HCT116 (cell line): ENCODE measurements around the gene WWP2. TPM values are rescaled to one million over a fixed set of nuclear protein-coding genes. Genes with fewer than 3 reads are reported as not detected.

Experiments
- ATAC-seq: fragments of 200-7000 bp; cut with Tn5 transposase; 2 replicates; pipeline ENCODE4 v1.9.1; 2020; ENCODE audit warnings: mild to moderate bottlenecking, moderate library complexity
- BruUV-seq: library from RNA; stranded (reverse); fragments of 400-500 nt; replicated peaks from 2 replicates; lab custom pipeline; 2021; lab: Mats Ljungman, UMichigan
- CTCF ChIA-PET: fragments of 300-600 bp; sonication (Branson Sonifier 250); formaldehyde crosslinking; loops from one replicate; lab custom pipeline; 2021; ENCODE audit warnings: antibody characterized with exemption; lab: Charles Lee
- POLR2A ChIA-PET: fragments of 300-600, 350-600 bp; sonication (Branson Sonifier 250); formaldehyde crosslinking; loops from one replicate; lab custom pipeline; 2021; ENCODE audit warnings: antibody characterized with exemption; lab: Charles Lee
- RAD21 ChIA-PET, 2 experiments: fragments of 300-600 bp; sonication (Branson Sonifier 250); formaldehyde crosslinking; loops; one replicate each; lab custom pipeline; 2023; ENCODE audit warnings: low total read pairs in 2 of 2; ENCODE audit not compliant: uncharacterized antibody in 2 of 2, unreplicated experiment in 2 of 2, low non-redundant PET in 1 of 2; lab: Charles Lee
- DNase-seq: peaks from one replicate; pipeline ENCODE4 v3.0.0-alpha.2; 2010; ENCODE audit warnings: low read depth, low spot score
- H2AFZ ChIP-seq: fragments of 200-600 bp; shearing (Covaris generic), sonication (generic); 2 replicates; pipeline ENCODE4 v1.6.1; 2017; ENCODE audit warnings: low read depth, mixed run types, mixed read lengths, antibody characterized with exemption, low read length; ENCODE audit not compliant: poor library complexity, severe bottlenecking
- H3K27ac ChIP-seq: 2 replicates; pipeline ENCODE4 v1.5.1; 2012; ENCODE audit warnings: low read depth, low read length
- H3K27me3 ChIP-seq: fragments of 200-600 bp; sonication (generic); 2 replicates; pipeline ENCODE4 v1.6.1; 2016; ENCODE audit warnings: mixed run types, low read length, mixed read lengths; ENCODE audit not compliant: insufficient read depth
- H3K36me3 ChIP-seq, 2 experiments: fragments of 200-500 bp in 1 of 2; fragments of 200-600 bp in 1 of 2; sonication (Bioruptor generic) in 1 of 2; sonication (generic) in 1 of 2; 2 replicates each; pipeline versions ENCODE4 v1.5.1 to v1.6.1; 2014 to 2016; ENCODE audit warnings: low read length in 2 of 2, inconsistent platforms in 1 of 2, mixed read lengths in 1 of 2, mixed run types in 1 of 2; ENCODE audit not compliant: insufficient read depth in 2 of 2, control insufficient read depth in 1 of 2
- H3K4me1 ChIP-seq, 2 experiments: fragments of 200-600 bp in 1 of 2; sonication (generic) in 1 of 2; 2 replicates each; pipeline versions ENCODE4 v1.5.1 to v1.6.1; 2012 to 2017; ENCODE audit warnings: low read length in 2 of 2, inconsistent platforms in 1 of 2, mild to moderate bottlenecking in 1 of 2, mixed read lengths in 1 of 2, mixed run types in 1 of 2, moderate library complexity in 1 of 2; ENCODE audit not compliant: insufficient read depth in 2 of 2, control insufficient read depth in 1 of 2
- H3K4me2 ChIP-seq: fragments of 200-600 bp; sonication (generic); 2 replicates; pipeline ENCODE4 v1.6.1; 2017; ENCODE audit warnings: mixed run types, low read length, mixed read lengths
- H3K4me3 ChIP-seq, 2 experiments: fragments of 200-600 bp in 1 of 2; sonication (generic) in 1 of 2; replicated peaks in 1 of 2; 2 replicates each; pipeline ENCODE4 v1.5.1; 2011 to 2016; ENCODE audit warnings: low read length in 2 of 2, control low read depth in 1 of 2, low read depth in 1 of 2, mild to moderate bottlenecking in 1 of 2, mixed read lengths in 1 of 2, mixed run types in 1 of 2
- H3K79me2 ChIP-seq: fragments of 200-600 bp; sonication (generic); 2 replicates; pipeline ENCODE4 v1.6.1; 2017; ENCODE audit warnings: mild to moderate bottlenecking, mixed run types, low read length, moderate library complexity, mixed read lengths; ENCODE audit not compliant: insufficient read depth
- H3K9ac ChIP-seq: fragments of 200-600 bp; sonication (generic); 2 replicates; pipeline ENCODE4 v1.6.1; 2016; ENCODE audit warnings: low read length, mixed read lengths
- H3K9me2 ChIP-seq: fragments of 200-600 bp; sonication (generic), shearing (Covaris generic); 2 replicates; pipeline ENCODE4 v1.6.1; 2017; ENCODE audit warnings: mixed run types, mild to moderate bottlenecking, moderate library complexity; ENCODE audit not compliant: insufficient read depth
- H3K9me3 ChIP-seq, 2 experiments: fragments of 200-500 bp in 1 of 2; fragments of 200-600 bp in 1 of 2; sonication (Bioruptor generic) in 1 of 2; sonication (generic) in 1 of 2; 2 replicates each; pipeline ENCODE4 v1.6.1; 2014 to 2017; ENCODE audit warnings: low read length in 2 of 2, mixed read lengths in 2 of 2, inconsistent platforms in 1 of 2, low read depth in 1 of 2, mild to moderate bottlenecking in 1 of 2, mixed run types in 1 of 2, moderate library complexity in 1 of 2; ENCODE audit not compliant: control insufficient read depth in 1 of 2, insufficient read depth in 1 of 2
- H4K20me1 ChIP-seq: fragments of 200-600 bp; sonication (generic), shearing (Covaris generic); 2 replicates; pipeline ENCODE4 v1.6.1; 2017; ENCODE audit warnings: mixed run types, mild to moderate bottlenecking, moderate library complexity; ENCODE audit not compliant: insufficient read depth
- ATF3 ChIP-seq: IDR thresholded peaks from 2 replicates; pipeline ENCODE4 v1.6.1; 2012
- CBX3 ChIP-seq: IDR thresholded peaks from 2 replicates; pipeline ENCODE4 v1.6.1; 2012; ENCODE audit warnings: low read depth
- EZH2 ChIP-seq: fragments of 200-600 bp; sonication (generic); IDR thresholded peaks from 2 replicates; pipeline ENCODE4 v1.6.1; 2017; ENCODE audit warnings: antibody characterized with exemption, mixed run types
- JUND ChIP-seq: IDR thresholded peaks from 2 replicates; pipeline ENCODE4 v1.6.1; 2012
- MAX ChIP-seq: IDR thresholded peaks from 2 replicates; pipeline ENCODE4 v1.6.1; 2012
- POLR2A ChIP-seq: IDR thresholded peaks from 2 replicates; pipeline ENCODE4 v1.7.0; 2011; ENCODE audit warnings: borderline replicate concordance; ENCODE audit not compliant: insufficient read depth, insufficient read length; ENCODE audit errors: extremely low read depth
- REST ChIP-seq: IDR thresholded peaks from 2 replicates; pipeline ENCODE4 v1.6.1; 2012; ENCODE audit warnings: low read depth
- TCF7L2 ChIP-seq: IDR thresholded peaks from 2 replicates; pipeline ENCODE4 v1.7.0; 2011; ENCODE audit warnings: borderline replicate concordance, inconsistent platforms; ENCODE audit not compliant: insufficient read depth, insufficient read length; ENCODE audit errors: extremely low read depth
- YY1 ChIP-seq: IDR thresholded peaks from 2 replicates; pipeline ENCODE4 v1.6.1; 2011; ENCODE audit warnings: low read length, low read depth, moderate library complexity, mild to moderate bottlenecking; ENCODE audit not compliant: insufficient replicate concordance; ENCODE audit errors: extremely low read depth
- intact Hi-C: fragments of 100-400 bp; cut with micrococcal nuclease; formaldehyde crosslinking; loops from 2 replicates; pipeline ENCODE4 v1.10.0; 2022
- total RNA-seq: library from RNA; stranded (reverse); gene quantifications from one replicate; pipeline ENCODE4 v1.2.1, GENCODE V29; 2021; ENCODE audit not compliant: unreplicated experiment

WWP2 gene
- total RNA-seq, 1 experiment from 2014 or later = 44.2 TPM

- Histone ChIP-seq H3K4me3 (no peak overlapping the region), H3K36me3 (peaks cover 4 to 6% of the 10 kb centered on the region in 2 experiments; a peak in 3 of 4 replicates), H3K9me2 (no peaks in the 10 kb centered on the region), H4K20me1 (no peaks in the 10 kb centered on the region), H3K27ac (no peak overlapping the region), H2AFZ (no peak overlapping the region), H3K9me3 (no peaks in the 10 kb centered on the region), H3K27me3 (no peaks in the 10 kb centered on the region), H3K4me2 (no peak overlapping the region), H3K79me2 (no peaks in the 10 kb centered on the region), H3K9ac (no peak overlapping the region), H3K4me1 (no peaks in the 10 kb centered on the region)
- POLR2A ChIA-PET = no interaction called here
- BruUV-seq = no TSS peak
- RAD21 ChIA-PET = no interaction called here
- CTCF ChIA-PET = no interaction called here
- DNase-seq (no peak), ATAC-seq (no peak)
- TF ChIP-seq REST = no peak
- TF ChIP-seq YY1 = no peak
- TF ChIP-seq ATF3 = no peak
- no peak for TF ChIP-seq TCF7L2
- no peak for TF ChIP-seq MAX
- TF ChIP-seq POLR2A = no peak
- no peak for TF ChIP-seq JUND
- TF ChIP-seq CBX3 = no peak
- no peak for TF ChIP-seq EZH2
- intact Hi-C loops = no loop called here
These were observed 170.1 kb downstream of the WWP2 start for GRCh38 chr16:69932228-69932627.
